ENCODE results near the gene STUB1.
A peak's percentile ranks its signal among the peaks of the same experiment; 100 is the strongest.

The STUB1 gene

DNA sequence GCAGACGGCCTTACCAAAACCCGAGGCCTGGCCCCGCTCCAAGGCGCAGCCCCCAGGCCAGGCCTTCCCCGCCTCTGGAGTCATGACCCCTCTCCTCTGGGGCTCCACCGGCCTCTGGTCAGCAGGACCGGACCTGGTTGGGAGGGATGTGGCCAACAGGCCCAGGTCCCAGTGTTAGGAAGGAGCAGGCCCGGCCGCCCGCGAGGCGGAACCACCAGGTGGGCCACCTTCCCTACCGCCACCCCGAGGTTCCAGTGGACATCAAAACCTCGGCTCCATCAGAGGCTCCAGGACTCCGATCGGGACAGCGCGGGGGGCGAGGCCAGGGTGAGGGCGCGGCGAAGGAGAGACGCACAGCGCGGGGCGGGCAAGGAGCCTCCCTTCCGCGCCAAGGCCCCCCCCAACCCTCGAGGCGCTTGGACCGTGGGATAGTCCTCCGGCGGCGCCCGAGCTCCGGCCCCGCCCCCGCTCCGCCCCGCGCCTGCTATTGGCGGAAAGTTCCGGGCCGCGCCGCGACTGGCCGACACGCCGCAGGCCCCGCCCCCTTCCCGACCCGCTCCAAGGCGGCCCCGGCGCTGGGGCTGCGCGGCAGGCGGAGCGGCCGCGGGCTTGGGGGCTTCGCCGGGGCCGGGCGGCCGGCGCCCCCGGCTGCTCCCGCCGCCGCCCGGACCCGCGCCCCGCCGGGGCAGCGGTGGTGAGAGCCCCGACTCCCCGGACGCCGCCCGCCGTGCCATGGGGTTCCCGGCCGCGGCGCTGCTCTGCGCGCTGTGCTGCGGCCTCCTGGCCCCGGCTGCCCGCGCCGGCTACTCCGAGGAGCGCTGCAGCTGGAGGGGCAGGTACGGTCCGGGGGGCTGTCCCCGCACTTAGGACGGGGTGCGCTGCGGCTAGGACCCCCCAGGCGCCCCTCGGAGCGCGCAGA lies 34.6 kb downstream of the STUB1 start, which contains the start of gene METRN:
Gene METRN, plus strand, starts transcription at position 561 of the 919 bp plus-strand sequence. Its CDS starts 172 bp downstream, at position 733.
- peak; percentile 33 to 92 for DNase-seq

DNA sequence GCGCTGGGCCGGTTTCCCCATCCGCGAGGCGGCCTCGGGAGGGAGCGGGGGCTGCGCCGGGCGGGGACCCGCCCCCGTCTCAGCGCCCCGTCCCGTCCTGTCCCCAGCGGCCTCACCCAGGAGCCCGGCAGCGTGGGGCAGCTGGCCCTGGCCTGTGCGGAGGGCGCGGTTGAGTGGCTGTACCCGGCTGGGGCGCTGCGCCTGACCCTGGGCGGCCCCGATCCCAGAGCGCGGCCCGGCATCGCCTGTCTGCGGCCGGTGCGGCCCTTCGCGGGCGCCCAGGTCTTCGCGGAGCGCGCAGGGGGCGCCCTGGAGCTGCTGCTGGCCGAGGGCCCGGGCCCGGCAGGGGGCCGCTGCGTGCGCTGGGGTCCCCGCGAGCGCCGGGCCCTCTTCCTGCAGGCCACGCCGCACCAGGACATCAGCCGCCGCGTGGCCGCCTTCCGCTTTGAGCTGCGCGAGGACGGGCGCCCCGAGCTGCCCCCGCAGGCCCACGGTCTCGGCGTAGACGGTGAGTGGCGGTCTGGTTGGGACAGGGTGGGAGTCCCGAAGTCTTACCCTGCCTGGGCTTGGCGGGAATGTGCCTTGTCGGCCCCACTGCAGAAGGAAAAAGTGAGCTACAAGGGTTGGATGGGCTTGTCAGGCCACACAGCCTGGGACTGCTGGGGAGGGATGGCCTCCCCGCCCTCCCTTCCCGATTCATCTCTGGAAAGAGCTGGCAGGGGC lies 35.4 kb downstream of the STUB1 start:
- DNase-seq = peak in 1 of 2 experiments; percentile 30

- DNase-seq = no peak
These were observed 36.0 kb downstream of the STUB1 start for GRCh38 chr16:716200-716568.

DNA sequence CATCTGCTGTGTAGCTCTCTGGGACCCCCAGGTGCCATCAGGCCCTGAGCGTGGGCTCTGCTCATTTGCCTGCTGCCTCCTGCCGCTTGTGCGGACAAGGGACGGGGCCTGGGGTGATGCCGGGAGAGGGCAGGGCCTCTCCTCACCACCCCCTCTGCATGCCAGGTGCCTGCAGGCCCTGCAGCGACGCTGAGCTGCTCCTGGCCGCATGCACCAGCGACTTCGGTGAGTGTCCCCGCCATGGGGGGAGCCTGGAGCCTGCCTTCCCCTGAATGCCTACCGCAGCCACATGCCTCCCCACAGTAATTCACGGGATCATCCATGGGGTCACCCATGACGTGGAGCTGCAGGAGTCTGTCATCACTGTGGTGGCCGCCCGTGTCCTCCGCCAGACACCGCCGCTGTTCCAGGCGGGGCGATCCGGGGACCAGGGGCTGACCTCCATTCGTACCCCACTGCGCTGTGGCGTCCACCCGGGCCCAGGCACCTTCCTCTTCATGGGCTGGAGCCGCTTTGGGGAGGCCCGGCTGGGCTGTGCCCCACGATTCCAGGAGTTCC lies 36.6 kb downstream of the STUB1 start:
- DNase-seq = no peak

- DNase-seq = no peak
These were observed 37.4 kb downstream of the STUB1 start for GRCh38 chr16:717450-718245.

DNA sequence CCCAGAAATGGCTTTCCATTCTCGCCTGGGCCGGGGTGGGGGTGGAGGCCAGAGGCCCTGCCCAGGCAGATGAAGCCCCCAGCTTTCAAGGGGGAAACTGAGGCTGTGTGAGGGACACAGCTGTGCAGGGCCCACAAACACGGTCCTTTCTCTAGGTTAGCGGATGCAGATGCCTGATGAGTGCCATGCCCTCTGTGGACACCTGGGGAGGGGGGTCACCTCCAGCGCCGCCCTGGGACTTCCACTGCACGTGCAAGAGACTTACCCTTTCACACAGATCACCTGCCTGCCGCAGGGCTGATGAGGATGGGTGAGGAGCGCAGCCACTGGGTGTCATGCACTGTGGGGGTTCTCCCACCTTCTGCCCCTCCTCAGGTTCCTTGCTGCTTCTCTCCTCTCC lies 38.2 kb downstream of the STUB1 start:
- no peak for DNase-seq

- DNase-seq = no peak
These were observed 38.7 kb downstream of the STUB1 start for GRCh38 chr16:718922-719321.

- DNase-seq = no peak
These were observed 39.7 kb downstream of the STUB1 start for GRCh38 chr16:719815-720446.

- peak; percentile 32 to 72 for DNase-seq
These were observed 40.3 kb downstream of the STUB1 start for GRCh38 chr16:720447-720989.

- peak; percentile 63 to 88 for DNase-seq
These were observed 41.0 kb downstream of the STUB1 start, which contains the start of gene ANTKMT for GRCh38 chr16:720990-721764. Gene ANTKMT, plus strand, starts transcription at chr16:721146. Its CDS starts 129 bp downstream, at chr16:721275.

- no peak for DNase-seq
These were observed 41.7 kb downstream of the STUB1 start for GRCh38 chr16:721765-722540.

DNA sequence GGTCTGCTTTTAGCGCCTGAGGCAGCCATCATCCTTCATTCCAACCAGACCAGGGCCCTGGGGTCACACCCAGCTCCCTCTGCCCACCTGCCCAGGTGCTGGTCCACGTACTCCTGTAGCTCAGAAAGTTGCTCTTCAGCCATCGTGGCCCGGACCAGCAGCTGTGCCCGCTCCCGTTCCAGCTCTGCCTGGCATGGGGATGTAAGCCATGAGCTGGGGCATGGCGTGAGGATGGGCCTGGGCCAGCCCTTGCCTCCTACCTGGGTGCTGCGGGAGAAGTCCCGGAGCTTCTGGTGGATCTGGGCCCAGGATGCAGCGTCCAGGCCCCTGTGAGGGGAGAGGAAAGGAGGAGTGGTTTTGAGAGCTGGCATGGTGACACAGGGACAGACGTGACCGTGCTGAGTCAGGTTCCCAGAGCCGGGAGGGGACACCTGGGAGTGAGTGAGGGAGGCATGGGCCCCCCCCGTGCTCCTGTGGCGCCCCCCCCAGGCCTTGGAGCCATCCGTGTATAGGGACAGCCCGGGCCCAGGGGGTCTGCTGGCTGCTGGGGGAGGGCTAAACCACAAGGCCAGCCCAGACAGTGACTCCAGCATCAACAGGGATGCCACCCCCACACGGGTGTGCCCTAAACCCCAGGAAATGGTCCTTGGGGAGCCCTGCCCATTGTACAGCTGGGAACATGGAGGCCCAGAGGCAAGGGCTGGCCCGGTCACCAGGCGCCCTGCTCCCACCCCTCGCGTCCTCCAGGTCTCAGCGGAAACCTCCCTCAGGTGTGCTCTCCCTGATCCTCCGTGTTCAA lies 42.8 kb downstream of the STUB1 start:
- no peak for DNase-seq

GRCh38 chr16:723695-724094 lies 43.5 kb downstream of the STUB1 start:
- no peak for DNase-seq

DNA sequence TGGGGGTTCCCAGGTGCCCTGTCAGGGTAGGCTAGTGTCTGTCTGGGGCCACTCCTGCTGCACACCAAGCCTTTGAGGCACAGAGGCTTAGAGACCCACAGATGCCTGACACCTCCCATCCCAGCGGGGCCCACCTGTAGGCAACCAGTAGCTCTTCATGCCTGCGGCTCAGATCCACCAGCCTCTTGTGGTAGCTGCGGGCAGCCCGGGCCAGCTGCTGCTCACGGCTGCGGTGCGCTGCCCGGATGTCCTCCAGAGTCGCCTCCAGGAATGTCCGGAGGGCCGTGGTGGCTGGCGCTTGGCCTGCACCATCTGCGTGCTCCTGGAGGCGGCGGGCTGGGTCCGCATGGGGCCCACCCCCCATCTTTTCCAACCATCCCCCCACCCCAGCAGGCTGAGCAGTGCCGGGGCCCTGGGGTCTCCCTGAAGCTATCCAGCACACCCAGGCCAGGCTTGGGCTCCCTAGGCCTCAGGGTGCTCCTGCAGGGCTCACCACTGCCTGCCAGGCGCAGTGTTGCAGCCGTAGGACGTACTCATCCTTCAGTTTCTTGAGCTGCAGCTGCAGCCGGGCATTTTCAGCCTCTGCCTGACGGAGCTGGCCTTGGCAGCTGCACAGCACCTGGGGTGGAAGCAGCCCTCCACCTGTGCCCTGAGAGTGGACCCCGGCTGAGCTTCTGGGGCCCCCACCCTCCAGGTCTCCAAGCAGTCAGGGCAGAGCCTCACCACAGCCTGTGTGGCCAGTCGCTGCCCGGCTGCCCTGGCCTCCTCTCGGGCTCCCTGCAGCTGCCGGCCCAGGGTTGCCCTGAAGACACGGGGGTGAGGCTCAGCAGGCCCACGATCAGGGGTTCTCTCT lies 44.2 kb downstream of the STUB1 start:
- DNase-seq = no peak

DNA sequence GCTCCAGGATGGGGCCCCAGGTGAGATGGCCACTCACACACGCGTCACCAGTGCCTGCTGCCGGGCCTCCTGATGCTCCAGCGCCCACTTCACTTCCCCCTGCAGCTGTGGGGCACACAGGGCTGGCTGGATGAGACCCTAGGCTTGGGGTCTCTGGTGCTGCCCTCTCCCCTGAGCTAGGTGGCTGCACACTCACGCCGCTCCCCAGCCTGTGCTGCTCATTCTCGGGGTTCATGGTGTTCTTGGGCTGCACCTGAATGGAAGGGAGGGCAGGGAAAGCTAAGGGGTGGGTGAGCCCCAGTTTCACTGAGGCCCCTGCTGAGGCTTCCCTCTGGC lies 44.8 kb downstream of the STUB1 start:
- no peak for DNase-seq

DNA sequence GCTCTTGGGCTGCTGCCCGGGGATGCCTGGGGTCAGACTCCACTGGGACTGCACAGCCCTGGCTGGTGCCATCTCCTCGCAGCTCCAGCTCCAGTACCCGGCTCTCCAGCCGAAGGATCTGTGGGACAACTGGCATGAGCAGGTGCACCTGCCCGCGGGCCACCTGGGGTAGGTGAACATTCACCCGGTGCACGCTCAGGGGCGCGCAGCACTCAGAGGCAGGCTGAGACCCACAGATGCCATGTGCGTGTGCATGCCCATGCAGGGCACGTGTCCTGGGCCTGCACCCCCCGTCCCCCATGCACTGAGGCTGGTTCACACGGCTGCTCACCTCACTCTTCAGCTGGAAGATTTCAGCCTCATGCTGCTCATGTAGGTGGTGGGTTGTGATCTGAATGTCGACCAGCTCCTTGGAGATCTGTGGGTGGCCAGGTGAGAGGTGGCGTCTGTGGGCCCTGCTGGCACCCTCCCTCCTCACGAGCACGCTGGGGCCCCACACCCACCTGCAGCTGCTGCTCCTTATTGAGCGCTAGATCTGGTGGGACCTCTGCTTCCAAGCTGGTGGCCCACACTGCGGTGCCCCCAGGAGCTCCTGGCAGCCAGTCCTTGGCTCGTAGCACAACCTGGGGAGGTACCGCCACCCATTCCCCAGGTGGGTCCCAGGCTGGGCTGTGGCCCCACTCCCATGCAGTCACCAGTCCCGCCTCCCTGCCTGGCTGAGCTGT lies 45.4 kb downstream of the STUB1 start:
- no peak for DNase-seq

- DNase-seq = no peak
These were observed 45.9 kb downstream of the STUB1 start for GRCh38 chr16:726188-726437.

All from NCI-H446 (cell line).